ENCODE measurements around the gene ZNF526.

ZNF526 gene

DNA sequence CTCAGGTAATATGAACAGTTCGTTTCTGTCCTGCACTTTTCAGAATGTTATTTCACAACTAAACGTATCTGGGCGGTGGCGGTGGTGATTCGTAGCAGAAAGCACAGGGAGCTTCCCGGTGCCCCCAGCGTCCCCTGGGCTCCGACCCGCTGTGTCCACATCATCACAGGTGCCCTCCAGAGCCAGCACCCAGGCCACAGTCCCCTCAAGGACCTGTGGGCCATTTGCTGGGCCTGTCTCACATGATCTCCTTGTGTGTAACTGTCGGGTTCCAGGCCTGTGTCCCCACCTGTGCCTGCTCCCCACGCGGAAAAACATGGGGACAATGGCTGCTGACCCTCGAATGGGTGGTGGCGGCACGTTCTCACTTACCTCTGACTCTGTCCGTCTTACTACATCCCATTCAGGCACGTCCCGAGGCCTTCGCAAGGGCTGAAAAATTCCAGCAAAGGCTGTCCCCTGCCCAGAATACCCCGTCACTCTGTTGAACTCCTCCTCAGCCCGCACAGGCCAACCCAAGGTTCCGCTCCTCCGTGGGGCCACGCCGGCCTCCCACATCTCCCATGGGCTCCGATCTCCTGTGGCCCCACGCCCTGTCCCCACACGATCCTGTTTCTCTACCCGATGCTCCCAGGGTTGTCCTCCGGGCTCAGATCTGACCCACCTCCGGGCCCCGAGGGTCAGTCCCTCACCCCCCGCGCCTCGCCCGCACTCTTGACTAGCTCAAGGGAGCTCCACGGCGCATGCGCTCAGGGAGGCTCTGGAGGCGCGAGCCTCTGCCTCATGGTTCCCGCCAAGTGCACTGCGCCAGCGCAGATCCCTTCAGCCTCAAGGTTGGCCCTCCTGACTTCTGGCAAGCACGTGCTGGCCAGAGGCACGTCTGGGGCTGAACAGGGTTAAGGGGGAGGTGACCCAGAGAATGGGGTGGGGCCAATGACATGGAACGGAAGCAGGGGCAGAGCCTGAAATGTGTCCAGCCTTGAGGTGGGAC, 23.8 kb upstream of the ZNF526 start:
- TF ChIP-seq, protein P1, sequence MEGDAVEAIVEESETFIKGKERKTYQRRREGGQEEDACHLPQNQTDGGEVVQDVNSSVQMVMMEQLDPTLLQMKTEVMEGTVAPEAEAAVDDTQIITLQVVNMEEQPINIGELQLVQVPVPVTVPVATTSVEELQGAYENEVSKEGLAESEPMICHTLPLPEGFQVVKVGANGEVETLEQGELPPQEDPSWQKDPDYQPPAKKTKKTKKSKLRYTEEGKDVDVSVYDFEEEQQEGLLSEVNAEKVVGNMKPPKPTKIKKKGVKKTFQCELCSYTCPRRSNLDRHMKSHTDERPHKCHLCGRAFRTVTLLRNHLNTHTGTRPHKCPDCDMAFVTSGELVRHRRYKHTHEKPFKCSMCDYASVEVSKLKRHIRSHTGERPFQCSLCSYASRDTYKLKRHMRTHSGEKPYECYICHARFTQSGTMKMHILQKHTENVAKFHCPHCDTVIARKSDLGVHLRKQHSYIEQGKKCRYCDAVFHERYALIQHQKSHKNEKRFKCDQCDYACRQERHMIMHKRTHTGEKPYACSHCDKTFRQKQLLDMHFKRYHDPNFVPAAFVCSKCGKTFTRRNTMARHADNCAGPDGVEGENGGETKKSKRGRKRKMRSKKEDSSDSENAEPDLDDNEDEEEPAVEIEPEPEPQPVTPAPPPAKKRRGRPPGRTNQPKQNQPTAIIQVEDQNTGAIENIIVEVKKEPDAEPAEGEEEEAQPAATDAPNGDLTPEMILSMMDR (IDR thresholded peaks at IDR 0.05): no peak
- H3K4me3 ChIP-seq: no peak overlapping the region
- DNase-seq (ENCODE audit: low spot score): no peak
- no peak overlapping the region for H3K27ac ChIP-seq

DNA sequence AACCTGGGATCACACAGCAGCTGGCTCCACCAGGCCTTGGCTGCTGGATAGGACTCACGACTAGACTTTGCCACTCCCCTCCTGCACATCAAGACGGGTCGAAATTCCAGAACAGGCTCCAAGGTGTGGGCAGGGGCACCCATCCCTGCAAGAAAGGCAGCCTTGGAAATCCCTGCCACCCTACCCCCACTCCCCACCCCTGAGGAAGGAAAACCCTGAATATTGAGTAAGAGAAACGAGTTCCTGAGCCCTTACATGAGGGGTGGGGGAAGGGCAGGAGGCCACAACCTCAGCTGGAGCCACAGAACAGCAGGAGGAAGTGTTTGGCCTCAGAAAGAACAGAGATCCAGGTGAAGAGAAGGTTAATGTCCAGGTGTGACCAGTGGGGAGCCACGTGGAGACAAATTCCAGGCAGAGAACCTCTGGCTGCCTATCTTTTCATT, 22.7 kb upstream of the ZNF526 start:
- H3K4me3 ChIP-seq: no peak overlapping the region
- H3K27ac ChIP-seq: no peak overlapping the region
- DNase-seq (ENCODE audit: low spot score): no peak
- TF ChIP-seq, protein P1 (IDR thresholded peaks at IDR 0.05): no peak

DNA sequence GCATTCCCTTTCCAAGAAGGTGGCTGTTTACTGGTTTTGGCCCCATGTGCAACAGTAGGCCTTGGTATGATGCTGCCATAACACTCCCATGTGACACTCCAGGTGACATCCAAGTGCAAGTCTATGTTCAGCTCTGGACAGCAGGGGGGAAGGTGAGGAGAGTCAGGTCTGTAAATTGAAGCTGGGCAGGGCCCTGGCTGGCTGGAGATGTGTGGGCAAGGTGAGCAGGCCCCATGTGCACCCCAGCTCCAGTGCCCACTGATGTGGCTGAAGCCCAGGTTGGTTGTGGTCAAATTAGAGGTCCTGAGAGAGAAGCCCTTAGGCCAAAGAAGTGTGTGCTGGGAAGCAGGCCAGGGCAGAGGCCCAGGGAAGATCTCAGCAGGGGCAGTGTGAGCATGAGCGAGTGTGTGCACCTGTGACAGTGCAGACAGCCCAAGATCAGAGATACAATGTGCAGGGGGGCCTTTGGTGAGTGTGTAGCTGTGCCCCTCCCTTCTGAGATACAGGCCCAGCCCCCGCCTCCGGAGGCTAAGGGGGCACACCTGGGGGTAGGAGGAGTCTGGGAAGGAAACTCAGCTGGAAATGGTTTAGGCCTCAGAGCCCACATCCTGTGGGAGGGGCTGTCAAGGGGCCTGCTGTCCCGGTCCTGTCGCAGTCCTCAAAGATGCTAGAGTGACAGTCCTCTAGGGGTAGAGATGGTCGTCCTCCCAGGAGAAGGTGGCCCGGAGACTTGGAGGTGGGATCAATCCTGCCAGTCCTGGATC, 21.3 kb upstream of the ZNF526 start:
- Histone ChIP-seq H3K4me3 (no peak overlapping the region), H3K27ac (peak overlapping the region in 1 of 2 donors; percentile 79)
- no peak for DNase-seq (ENCODE audit: low spot score)
- TF ChIP-seq, protein P1 (IDR thresholded peaks at IDR 0.05): no peak

DNA sequence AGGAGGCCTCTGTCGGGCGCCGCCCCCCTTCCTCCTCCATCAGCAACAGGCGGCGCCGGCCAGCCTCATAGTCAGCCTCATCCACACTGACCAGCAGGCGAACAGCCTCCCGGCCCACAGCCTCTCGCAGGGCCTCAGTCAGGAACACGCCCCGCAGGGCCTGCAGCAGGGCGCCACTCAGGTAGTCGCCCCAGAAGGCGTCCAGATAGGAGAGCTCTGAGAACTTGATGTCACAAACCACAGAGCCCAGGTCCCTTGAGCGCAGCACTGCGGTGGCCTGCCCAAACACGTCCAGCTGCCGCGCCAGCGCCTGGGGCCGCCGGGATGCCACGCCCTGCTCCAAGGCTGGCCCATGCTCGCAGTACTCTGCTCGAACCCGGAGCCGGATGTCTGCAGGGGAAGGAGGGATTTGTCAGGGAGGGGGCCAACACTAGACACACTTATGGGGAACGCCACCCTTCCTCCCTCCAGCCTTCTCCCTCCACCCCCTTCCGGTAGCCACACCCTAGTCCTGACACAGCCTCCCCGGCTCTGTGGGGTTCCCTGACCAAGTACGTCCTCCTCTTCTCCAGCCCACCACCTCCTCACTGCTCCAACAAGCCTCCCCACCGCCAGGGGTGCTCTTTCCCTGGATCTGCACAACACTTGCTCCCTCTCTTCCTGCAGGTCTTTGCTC, 20.5 kb upstream of the ZNF526 start:
- DNase-seq (ENCODE audit: low spot score): no peak
- Histone ChIP-seq H3K27ac (peak overlapping the region in 1 of 2 donors; percentile 79), H3K4me3 (no peak overlapping the region)
- TF ChIP-seq, protein P1 (IDR thresholded peaks at IDR 0.05): no peak

DNA sequence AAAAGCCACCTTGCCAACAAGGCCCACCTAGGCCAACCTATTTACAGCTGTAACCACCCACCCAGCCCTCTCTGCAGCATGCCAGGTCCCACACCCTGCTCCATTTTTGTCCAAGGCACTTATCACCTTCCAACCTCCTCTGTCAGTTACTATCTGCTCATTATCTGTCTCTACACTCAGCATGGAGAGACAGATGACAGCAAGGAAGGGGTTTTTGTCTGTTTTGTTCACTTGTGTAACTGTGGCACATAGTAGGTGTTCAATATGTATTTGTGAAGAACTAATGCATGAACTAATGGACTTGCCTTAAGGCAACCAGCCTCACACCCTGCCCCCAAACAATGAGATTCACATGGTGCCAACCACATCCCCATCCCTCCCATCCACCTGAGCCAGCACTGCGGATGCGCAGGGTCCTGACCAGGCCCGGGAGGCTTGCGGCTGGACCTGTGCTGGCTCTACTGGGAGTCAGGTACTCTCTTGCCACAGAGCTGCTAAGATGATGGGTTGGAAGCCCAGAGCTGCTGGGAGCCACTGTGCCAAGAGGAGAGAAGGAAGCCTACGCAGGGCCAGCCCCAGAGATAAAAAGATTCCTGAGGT, 19.9 kb upstream of the ZNF526 start:
- H3K27ac ChIP-seq: peak overlapping the region in 1 of 2 donors; percentile 79
- no peak for DNase-seq (ENCODE audit: low spot score)
- TF ChIP-seq, protein P1 (IDR thresholded peaks at IDR 0.05): no peak
- no peak overlapping the region for H3K4me3 ChIP-seq

DNA sequence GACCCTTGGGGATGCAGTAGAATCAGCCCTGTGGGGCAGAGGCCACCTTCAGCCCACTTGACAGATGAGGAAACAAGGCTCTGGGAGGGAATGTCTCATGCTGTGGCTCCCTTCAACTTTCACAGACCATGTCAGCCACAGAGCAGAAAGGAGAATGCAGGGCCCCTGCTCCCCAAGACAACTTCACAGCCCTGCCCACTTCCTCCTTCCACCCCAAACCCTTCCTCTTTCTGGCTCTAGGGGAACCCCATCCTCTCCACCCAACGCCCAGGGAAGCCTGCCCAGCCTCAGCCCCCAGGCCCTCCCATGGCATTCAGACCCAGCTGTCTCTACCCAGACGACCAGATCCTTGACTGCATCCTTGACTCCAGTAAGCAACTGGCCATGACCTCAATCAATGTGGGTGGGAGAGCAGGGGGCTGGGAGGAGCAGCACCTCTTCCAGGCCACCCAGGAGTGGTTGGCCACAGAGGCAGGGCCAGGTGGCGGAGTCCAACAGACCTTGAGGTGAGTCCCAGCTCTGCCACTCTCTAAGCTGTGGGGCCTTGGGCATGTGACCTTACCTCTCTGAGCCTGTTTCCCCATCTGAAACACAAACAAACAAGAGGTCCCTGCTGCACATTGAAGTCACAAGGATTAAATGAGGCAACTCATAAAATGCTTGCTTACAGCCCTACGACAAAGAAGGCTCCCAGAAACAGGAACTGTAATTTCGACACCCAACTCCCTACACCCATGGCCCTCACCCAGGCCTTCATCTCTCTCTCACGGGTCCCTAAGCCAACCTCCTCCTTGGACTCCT, 18.4 kb upstream of the ZNF526 start:
- no peak for DNase-seq (ENCODE audit: low spot score)
- H3K4me3 ChIP-seq: no peak overlapping the region
- TF ChIP-seq, protein P1 (IDR thresholded peaks at IDR 0.05): no peak
- H3K27ac ChIP-seq: peak overlapping the region in 1 of 2 donors; percentile 79
